H1 (cell line): ENCODE measurements around the gene ATP6V0A4. TPM values are rescaled to one million over a fixed set of nuclear protein-coding genes. Genes with fewer than 3 reads are reported as not detected.

Experiments used
- CTCF ChIA-PET: fragments of 300-600 bp; sonication (Branson Sonifier 250); formaldehyde crosslinking; loops from one replicate; lab custom pipeline; 2021; ENCODE audit not compliant: partially characterized antibody; lab: Charles Lee
- POLR2A ChIA-PET: fragments of 300-600 bp; sonication (Branson Sonifier 250); formaldehyde crosslinking; loops from one replicate; lab custom pipeline; 2021; ENCODE audit warnings: inconsistent platforms; ENCODE audit not compliant: partially characterized antibody; lab: Charles Lee
- DNase-seq, 2 experiments: peaks; one replicate each; pipeline versions ENCODE4 v3.0.0 to v3.0.0-alpha.2; 2010 to 2022; ENCODE audit warnings: low spot score in 2 of 2, low read depth in 1 of 2, mixed read lengths in 1 of 2
- FAIRE-seq: peaks from 2 replicates; lab custom pipeline; 2011; peaks lifted over from hg19 to GRCh38; lab: Jason Lieb, UNC
- H2AFZ ChIP-seq: 2 replicates; pipeline ENCODE4 v1.8.1; 2012; ENCODE audit warnings: low read length, inconsistent platforms
- H2AK5ac ChIP-seq: 2 replicates; pipeline ENCODE4 v1.6.1; 2013; ENCODE audit warnings: low read depth, low read length
- H2BK120ac ChIP-seq: replicated peaks from 2 replicates; pipeline ENCODE3; 2013; ENCODE audit warnings: low read depth, low read length, inconsistent platforms
- H2BK12ac ChIP-seq: 2 replicates; pipeline ENCODE4 v1.6.1; 2013; ENCODE audit warnings: low read depth, low read length
- H2BK15ac ChIP-seq: 2 replicates; pipeline ENCODE4 v1.6.1; 2013; ENCODE audit warnings: low read length
- H2BK20ac ChIP-seq: 2 replicates; pipeline ENCODE4 v1.6.1; 2013; ENCODE audit warnings: low read length
- H2BK5ac ChIP-seq: 2 replicates; pipeline ENCODE4 v1.6.1; 2013; ENCODE audit warnings: low read depth, low read length
- H3K14ac ChIP-seq: 2 replicates; pipeline ENCODE4 v1.6.1; 2013; ENCODE audit warnings: inconsistent platforms; ENCODE audit not compliant: insufficient read length
- H3K18ac ChIP-seq: 2 replicates; pipeline ENCODE4 v1.6.1; 2013; ENCODE audit warnings: low read length; ENCODE audit errors: extremely low read depth
- H3K23ac ChIP-seq: 2 replicates; pipeline ENCODE4 v1.6.1; 2013; ENCODE audit warnings: inconsistent platforms; ENCODE audit not compliant: insufficient read length
- H3K23me2 ChIP-seq: 2 replicates; pipeline ENCODE4 v1.6.1; 2013; ENCODE audit warnings: low read depth, low read length
- H3K27ac ChIP-seq: 2 replicates; pipeline ENCODE4 v1.6.1; 2011; ENCODE audit warnings: low read depth, low read length, inconsistent platforms
- H3K27me3 ChIP-seq, 4 experiments: replicated peaks in 1 of 4; 1 replicate in 1 of 4; 2 replicates in 3 of 4; pipeline versions ENCODE4 v1.6.1 to v1.8.1; 2011 to 2013; ENCODE audit warnings: low read length in 3 of 4, mild to moderate bottlenecking in 3 of 4, inconsistent platforms in 2 of 4, mixed read lengths in 2 of 4, moderate library complexity in 1 of 4; ENCODE audit not compliant: control insufficient read depth in 3 of 4, insufficient read depth in 3 of 4; ENCODE audit errors: extremely low read depth in 1 of 4
- H3K36me3 ChIP-seq, 4 experiments: 2 replicates each; pipeline versions ENCODE4 v1.6.1 to v1.8.1; 2011 to 2013; ENCODE audit warnings: mild to moderate bottlenecking in 4 of 4, low read length in 3 of 4, moderate library complexity in 2 of 4, control low read depth in 1 of 4, inconsistent platforms in 1 of 4; ENCODE audit not compliant: insufficient read depth in 4 of 4, control insufficient read depth in 2 of 4
- H3K4ac ChIP-seq: replicated peaks from 2 replicates; pipeline ENCODE3; 2013; ENCODE audit warnings: low read length, low read depth, mixed read lengths, inconsistent platforms; ENCODE audit not compliant: insufficient read length
- H3K4me1 ChIP-seq, 4 experiments: replicated peaks in 1 of 4; 1 replicate in 1 of 4; 2 replicates in 3 of 4; pipeline versions ENCODE4 v1.6.1 to v1.8.1; 2011 to 2013; ENCODE audit warnings: low read length in 3 of 4, inconsistent platforms in 2 of 4, mixed read lengths in 1 of 4; ENCODE audit not compliant: insufficient read depth in 4 of 4, control insufficient read depth in 3 of 4
- H3K4me2 ChIP-seq, 2 experiments: 2 replicates each; pipeline versions ENCODE4 v1.6.1 to v1.8.1; 2011 to 2013; ENCODE audit warnings: low read depth in 2 of 2, low read length in 2 of 2, control low read depth in 1 of 2, inconsistent platforms in 1 of 2, mild to moderate bottlenecking in 1 of 2; ENCODE audit not compliant: insufficient read depth in 1 of 2
- H3K4me3 ChIP-seq, 4 experiments: fragments of 200-600, 300-600 bp in 1 of 4; sonication (generic), shearing (Covaris generic), sonication (Bioruptor Twin) in 1 of 4; 2 replicates each; pipeline versions ENCODE4 v1.5.1 to v1.8.1; 2011 to 2016; ENCODE audit warnings: low read length in 4 of 4, low read depth in 3 of 4, control low read depth in 2 of 4, inconsistent platforms in 2 of 4, mild to moderate bottlenecking in 2 of 4, mixed read lengths in 1 of 4, moderate library complexity in 1 of 4; ENCODE audit not compliant: insufficient read depth in 2 of 4; ENCODE audit errors: extremely low read depth in 1 of 4
- H3K56ac ChIP-seq: replicated peaks from 2 replicates; pipeline ENCODE3; 2013; ENCODE audit warnings: low read depth, mild to moderate bottlenecking, mixed read lengths, low read length, inconsistent platforms; ENCODE audit not compliant: insufficient read length
- H3K79me1 ChIP-seq: 2 replicates; pipeline ENCODE4 v1.6.1; 2013; ENCODE audit warnings: low read depth, low read length, control low read depth
- H3K79me2 ChIP-seq, 2 experiments: 2 replicates each; pipeline versions ENCODE4 v1.6.1 to v1.8.1; 2012 to 2013; ENCODE audit warnings: low read length in 2 of 2, mild to moderate bottlenecking in 2 of 2, inconsistent platforms in 1 of 2; ENCODE audit not compliant: insufficient read depth in 2 of 2, control insufficient read depth in 1 of 2
- H3K9ac ChIP-seq, 4 experiments: replicated peaks in 1 of 4; 1 replicate in 1 of 4; 2 replicates in 3 of 4; pipeline versions ENCODE4 v1.6.1 to v1.8.1; 2011 to 2013; ENCODE audit warnings: low read depth in 3 of 4, low read length in 3 of 4, control low read depth in 2 of 4, mild to moderate bottlenecking in 2 of 4, moderate library complexity in 2 of 4, inconsistent platforms in 1 of 4; ENCODE audit errors: extremely low read depth in 1 of 4
- H3K9me3 ChIP-seq, 2 experiments: 2 replicates each; pipeline versions ENCODE4 v1.6.1 to v1.8.1; 2012 to 2013; ENCODE audit warnings: mild to moderate bottlenecking in 2 of 2, moderate library complexity in 2 of 2, control low read depth in 1 of 2, inconsistent platforms in 1 of 2, low read depth in 1 of 2, low read length in 1 of 2, mixed read lengths in 1 of 2; ENCODE audit not compliant: insufficient read depth in 2 of 2
- H4K20me1 ChIP-seq, 2 experiments: replicated peaks in 1 of 2; 2 replicates each; pipeline versions ENCODE3 to v1.8.1; 2011 to 2013; ENCODE audit warnings: inconsistent platforms in 2 of 2, low read length in 2 of 2, mild to moderate bottlenecking in 1 of 2; ENCODE audit not compliant: insufficient read depth in 2 of 2, control insufficient read depth in 1 of 2
- H4K5ac ChIP-seq: 2 replicates; pipeline ENCODE4 v1.6.1; 2013; ENCODE audit warnings: low read length, low read depth, mixed read lengths, inconsistent platforms; ENCODE audit not compliant: insufficient read length
- H4K8ac ChIP-seq: 2 replicates; pipeline ENCODE4 v1.8.0; 2013; ENCODE audit warnings: mild to moderate bottlenecking, moderate library complexity, low read length, inconsistent platforms; ENCODE audit not compliant: insufficient read depth; ENCODE audit errors: extremely low read depth
- H4K91ac ChIP-seq: replicated peaks from 2 replicates; pipeline ENCODE3; 2013; ENCODE audit warnings: low read length, mixed read lengths, inconsistent platforms; ENCODE audit not compliant: insufficient read length
- RFX5 ChIP-seq: IDR thresholded peaks from 2 replicates; pipeline ENCODE4 v1.6.1; 2011; ENCODE audit warnings: low read depth, low read length, improper control_type of control experiment, borderline replicate concordance
- SUZ12 ChIP-seq: fragments of 200-600 bp; sonication (generic); IDR thresholded peaks from 2 replicates; pipeline ENCODE4 v1.6.1; 2012; ENCODE audit warnings: mild to moderate bottlenecking, inconsistent platforms, low read length, moderate library complexity, mixed read lengths
- WGBS, 2 experiments: shearing (Covaris generic) in 1 of 2; methylation state at CpG; one replicate each; pipeline versions ENCODE4 v1.1.6 to v1.1.7; 2013 to 2015; ENCODE audit warnings: low lambda C conversion rate in 2 of 2, mixed read lengths in 2 of 2, inconsistent platforms in 1 of 2, low coverage in 1 of 2, missing lambda C conversion rate in 1 of 2; ENCODE audit not compliant: insufficient replicate concordance in 2 of 2, insufficient coverage in 1 of 2, insufficient read length in 1 of 2; ENCODE audit errors: extremely low coverage in 1 of 2, missing lambda C conversion rate in 1 of 2; 5-methylcytosine and 5-hydroxymethylcytosine counted together
- polyA plus RNA-seq, 7 experiments: library from polyadenylated mRNA; depleted of rRNA in 3 of 7; stranded (reverse) in 5 of 7; unstranded in 2 of 7; fragments of >200 nt in 5 of 7; fragments of 200-250 nt in 2 of 7; gene quantifications; 1 replicate in 5 of 7; 2 replicates in 1 of 7; 4 replicates in 1 of 7; pipeline versions ENCODE4 v1.2.1 to v1.2.3, GENCODE V29; 2011 to 2013; ENCODE audit warnings: missing spikeins in 2 of 7, mixed read lengths in 2 of 7
- total RNA-seq: library from RNA; stranded (reverse); fragmentation: NEBNext Ultra II Directional; extraction: Animal tissue kit (Norgen Biotek cat#: 25700); gene quantifications from 2 replicates; pipeline ENCODE4 v1.2.1, GENCODE V29; 2021

The ATP6V0A4 gene
- total and polyA plus RNA-seq, 2 of the 8 experiments (the other 6 are each of a cell fraction or from before 2014, with no cell fraction given), result 0.47 to 1.6 TPM

- Histone ChIP-seq H3K36me3 (no peaks in the 10 kb centered on the region), H3K79me2 (no peaks in the 10 kb centered on the region), H3K18ac (no peak overlapping the region; the same call in 1 of the 2 replicates), H3K23ac (no peak overlapping the region), H3K4me3 (no peak overlapping the region), H4K91ac (no peak overlapping the region), H3K9me3 (no peaks in the 10 kb centered on the region), H2BK120ac (no peak overlapping the region), H3K56ac (no peak overlapping the region), H2BK5ac (no peak overlapping the region; the same call in 1 of the 2 replicates), H3K4me2 (no peak overlapping the region), H3K27ac (no peak overlapping the region), H4K5ac (no peak overlapping the region), H2AK5ac (no peak overlapping the region), H4K20me1 (no peaks in the 10 kb centered on the region), H3K23me2 (no peaks in the 10 kb centered on the region), H3K4ac (no peak overlapping the region), H2BK20ac (no peak overlapping the region), H3K14ac (no peak overlapping the region), H3K27me3 (no peaks in the 10 kb centered on the region), H3K4me1 (peaks cover 0 to 3% (median under 1%) of the 10 kb centered on the region in 4 experiments; a peak in 1 of 7 replicates), H4K8ac (no peak overlapping the region), H3K79me1 (no peaks in the 10 kb centered on the region), H2AFZ (no peak overlapping the region), H3K9ac (no peak overlapping the region), H2BK15ac (no peak overlapping the region), H2BK12ac (no peak overlapping the region)
- POLR2A ChIA-PET, result no interaction called here
- no peak for DNase-seq
- FAIRE-seq, result no peak
- 86% methylated on average over 9 of the region's 9 CpGs; no CpG with 5 or more reads in 1 of the 2 experiments for whole genome bisulfite sequencing, 2 experiments
- CTCF ChIA-PET, result interaction anchor here (0.6 to 1.5 kb wide), 5 partner anchors 9 to 1053 kb away, joined by 3 to 8 read pairs (median 3); no protein-coding TSS in a partner anchor
- TF ChIP-seq SUZ12, result no peak
- no peak for TF ChIP-seq RFX5
Observed at GRCh38 chr7:138729444-138729843, 68.6 kb downstream of the ATP6V0A4 start.
